GM12892 (cell line): ENCODE measurements around the gene ANO6.

ENCODE experiments used
- POLR2A ChIP-seq: IDR thresholded peaks from 2 replicates; pipeline ENCODE4 v1.6.1; 2011; ENCODE audit warnings: low read depth, low read length, control low read depth
- TAF1 ChIP-seq: IDR thresholded peaks from 2 replicates; pipeline ENCODE4 v1.6.1; 2011; ENCODE audit warnings: low read depth, mild to moderate bottlenecking, control low read depth, low read length, borderline replicate concordance

DNA sequence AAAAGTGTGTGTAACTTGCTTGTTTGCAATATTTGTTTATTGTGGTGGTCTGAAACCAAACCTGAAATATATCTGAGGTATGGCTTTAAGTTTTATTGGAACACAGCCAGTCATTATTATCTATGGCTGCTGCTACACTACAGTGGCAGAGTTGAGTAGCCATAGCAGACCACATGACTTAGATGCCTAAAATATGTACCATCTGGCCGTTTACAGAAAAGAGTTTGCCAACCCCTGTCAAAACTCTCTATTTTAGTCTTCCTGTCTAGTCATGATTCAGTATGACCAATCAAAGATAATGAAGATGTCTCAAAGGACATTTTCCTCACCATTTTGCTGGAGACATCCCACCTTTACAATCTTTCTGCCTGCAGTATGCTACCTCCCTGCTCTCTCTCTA, 242.3 kb downstream of the ANO6 start:
- TF ChIP-seq TAF1 (no peak), POLR2A (no peak)
